H9 (cell line): ENCODE results near the gene MED12. TPM values are rescaled to one million over a fixed set of nuclear protein-coding genes. Genes with fewer than 3 reads are reported as not detected.

Experiments
- DNase-seq: peaks from one replicate; pipeline ENCODE4 v3.0.0-alpha.2; 2017
- H2AFZ ChIP-seq: one replicate; pipeline ENCODE4 v1.6.1; 2013; ENCODE audit warnings: mild to moderate bottlenecking, low read length, control low read depth, moderate library complexity
- H2AK5ac ChIP-seq: 2 replicates; pipeline ENCODE4 v1.6.1; 2013; ENCODE audit warnings: low read length, control low read depth, mixed read lengths; ENCODE audit not compliant: insufficient read length
- H2BK120ac ChIP-seq: one replicate; pipeline ENCODE4 v1.6.1; 2013; ENCODE audit warnings: low read depth, mild to moderate bottlenecking, low read length, control low read depth, inconsistent platforms; ENCODE audit not compliant: poor library complexity, severe bottlenecking
- H2BK12ac ChIP-seq: 2 replicates; pipeline ENCODE4 v1.6.1; 2013; ENCODE audit warnings: low read length, control low read depth, mixed read lengths, low read depth; ENCODE audit not compliant: insufficient read length
- H2BK15ac ChIP-seq: 2 replicates; pipeline ENCODE4 v1.6.1; 2013; ENCODE audit warnings: low read depth, low read length, control low read depth
- H2BK20ac ChIP-seq: one replicate; pipeline ENCODE4 v1.6.1; 2013; ENCODE audit warnings: low read depth, mild to moderate bottlenecking, low read length, control low read depth, inconsistent platforms; ENCODE audit not compliant: poor library complexity, severe bottlenecking
- H2BK5ac ChIP-seq: 2 replicates; pipeline ENCODE4 v1.6.1; 2013; ENCODE audit warnings: low read length, control low read depth, mixed read lengths; ENCODE audit not compliant: insufficient read length
- H3K14ac ChIP-seq: 2 replicates; pipeline ENCODE4 v1.6.1; 2013; ENCODE audit warnings: low read length, control low read depth; ENCODE audit not compliant: insufficient read depth
- H3K18ac ChIP-seq: 2 replicates; pipeline ENCODE4 v1.6.1; 2013; ENCODE audit warnings: low read depth, mild to moderate bottlenecking, mixed read lengths, low read length, control low read depth; ENCODE audit not compliant: insufficient read length
- H3K23ac ChIP-seq: 2 replicates; pipeline ENCODE4 v1.6.1; 2013; ENCODE audit warnings: low read length, control low read depth, mixed read lengths, low read depth; ENCODE audit not compliant: insufficient read length
- H3K23me2 ChIP-seq: 2 replicates; pipeline ENCODE4 v1.6.1; 2013; ENCODE audit warnings: low read depth, mild to moderate bottlenecking, mixed read lengths, low read length, control low read depth; ENCODE audit not compliant: insufficient read length, poor library complexity, severe bottlenecking
- H3K27ac ChIP-seq: 2 replicates; pipeline ENCODE4 v1.5.1; 2013; ENCODE audit warnings: low read length, control low read depth, mixed read lengths, low read depth; ENCODE audit not compliant: insufficient read length
- H3K27me3 ChIP-seq: 2 replicates; pipeline ENCODE4 v1.6.1; 2013; ENCODE audit warnings: low read length, control low read depth, inconsistent platforms; ENCODE audit not compliant: insufficient read depth
- H3K4ac ChIP-seq: 2 replicates; pipeline ENCODE4 v1.6.1; 2013; ENCODE audit warnings: low read depth, mild to moderate bottlenecking, control low read depth, inconsistent platforms, low read length, moderate library complexity
- H3K4me1 ChIP-seq: 2 replicates; pipeline ENCODE4 v1.6.1; 2013; ENCODE audit warnings: low read length, control low read depth, inconsistent platforms; ENCODE audit not compliant: insufficient read depth
- H3K4me2 ChIP-seq: 2 replicates; pipeline ENCODE4 v1.6.1; 2013; ENCODE audit warnings: low read length, control low read depth, mixed read lengths; ENCODE audit not compliant: insufficient read length, insufficient read depth
- H3K56ac ChIP-seq: 2 replicates; pipeline ENCODE4 v1.6.1; 2013; ENCODE audit warnings: low read depth, mild to moderate bottlenecking, mixed read lengths, low read length, control low read depth; ENCODE audit not compliant: insufficient read length
- H3K79me1 ChIP-seq: 2 replicates; pipeline ENCODE4 v1.6.1; 2013; ENCODE audit warnings: low read depth, mild to moderate bottlenecking, moderate library complexity, low read length, control low read depth, inconsistent platforms; ENCODE audit not compliant: insufficient read depth, poor library complexity, severe bottlenecking
- H3K79me2 ChIP-seq: 2 replicates; pipeline ENCODE4 v1.6.1; 2013; ENCODE audit warnings: low read length, control low read depth, inconsistent platforms; ENCODE audit not compliant: insufficient read depth
- H3K9ac ChIP-seq: 2 replicates; pipeline ENCODE4 v1.6.1; 2013; ENCODE audit warnings: low read length, control low read depth, mixed read lengths; ENCODE audit not compliant: insufficient read length; ENCODE audit errors: extremely low read depth
- H3K9me3 ChIP-seq: one replicate; pipeline ENCODE4 v1.6.1; 2013; ENCODE audit warnings: low read depth, low read length, inconsistent platforms; ENCODE audit not compliant: control insufficient read depth
- H3T11ph ChIP-seq: one replicate; pipeline ENCODE4 v1.6.1; 2013; ENCODE audit warnings: mild to moderate bottlenecking, low read length, control low read depth, inconsistent platforms
- H4K20me1 ChIP-seq: one replicate; pipeline ENCODE4 v1.6.1; 2013; ENCODE audit not compliant: control insufficient read depth, insufficient read length, insufficient read depth
- H4K5ac ChIP-seq: 2 replicates; pipeline ENCODE4 v1.6.1; 2013; ENCODE audit warnings: low read depth, mild to moderate bottlenecking, mixed read lengths, low read length, control low read depth; ENCODE audit not compliant: insufficient read length
- H4K8ac ChIP-seq: replicated peaks from 2 replicates; pipeline ENCODE4 v1.6.1; 2013; ENCODE audit warnings: low read length, control low read depth, mixed read lengths, low read depth; ENCODE audit not compliant: insufficient read length
- H4K91ac ChIP-seq: 2 replicates; pipeline ENCODE4 v1.6.1; 2013; ENCODE audit warnings: low read depth, mild to moderate bottlenecking, moderate library complexity, mixed read lengths, low read length, control low read depth; ENCODE audit not compliant: insufficient read length
- H3K27ac Mint-ChIP-seq, 3 experiments: 2 replicates in 2 of 3; 3 replicates in 1 of 3; pipeline ENCODE4 v1.8.0; 2020 to 2021; ENCODE audit warnings: mixed read lengths in 3 of 3, mild to moderate bottlenecking in 1 of 3, moderate library complexity in 1 of 3
- H3K27me3 Mint-ChIP-seq: 2 replicates; pipeline ENCODE4 v1.8.0; 2021; ENCODE audit warnings: low read depth, mild to moderate bottlenecking, moderate library complexity, mixed read lengths
- H3K36me3 Mint-ChIP-seq, 3 experiments: 2 replicates in 2 of 3; 3 replicates in 1 of 3; pipeline ENCODE4 v1.8.0; 2020 to 2021; ENCODE audit warnings: low read depth in 3 of 3, mixed read lengths in 3 of 3; ENCODE audit not compliant: insufficient read depth in 1 of 3
- H3K4me1 Mint-ChIP-seq, 2 experiments: 2 replicates each; pipeline ENCODE4 v1.8.0; 2020; ENCODE audit warnings: mixed read lengths in 2 of 2
- H3K4me3 Mint-ChIP-seq, 2 experiments: 2 replicates in 1 of 2; 3 replicates in 1 of 2; pipeline ENCODE4 v1.8.0; 2020 to 2021; ENCODE audit warnings: mild to moderate bottlenecking in 2 of 2, mixed read lengths in 2 of 2, moderate library complexity in 1 of 2
- H3K9me3 Mint-ChIP-seq, 2 experiments: 2 replicates in 1 of 2; 3 replicates in 1 of 2; pipeline ENCODE4 v1.8.0; 2020; ENCODE audit warnings: mild to moderate bottlenecking in 2 of 2, mixed read lengths in 2 of 2, moderate library complexity in 1 of 2
- CTCF ChIP-seq: fragments of 200-600 bp; sonication (generic); conservative IDR thresholded peaks from 3 replicates; pipeline ENCODE4 v1.8.0; 2021; ENCODE audit warnings: antibody characterized with exemption, mild to moderate bottlenecking
- WGBS: extraction: QIAGEN DNeasy Blood & Tissue Kit; methylation state at CpG from one replicate; pipeline ENCODE4 v1.1.7; 2013; ENCODE audit warnings: missing lambda C conversion rate, low lambda C conversion rate, mixed read lengths; ENCODE audit not compliant: insufficient read length; ENCODE audit errors: extremely low coverage; 5-methylcytosine and 5-hydroxymethylcytosine counted together
- total RNA-seq: library from RNA; stranded (reverse); gene quantifications from 2 replicates; pipeline ENCODE4 v1.2.1, GENCODE V29; 2021

Gene MED12
- total RNA-seq, 1 experiment from 2014 or later = 33.0 TPM

- H3K27me3 ChIP-seq = no peaks in the 10 kb centered on the region
- peaks cover 6 to 8% of the 10 kb centered on the region in 2 experiments; a peak in 1 of 4 replicates for H3K4me1 Mint-ChIP-seq
- no peak overlapping the region for H3K56ac ChIP-seq
- H2AFZ ChIP-seq = no peak overlapping the region
- no peaks in the 10 kb centered on the region for H3K79me1 ChIP-seq
- no peaks in the 10 kb centered on the region for H3K4me1 ChIP-seq
- H4K91ac ChIP-seq = no peak overlapping the region
- no peaks in the 10 kb centered on the region for H3K23me2 ChIP-seq
- no peak overlapping the region for H3K4me3 Mint-ChIP-seq
- H2BK12ac ChIP-seq = no peak overlapping the region
- H4K5ac ChIP-seq = no peak overlapping the region
- peaks cover 10% of the 10 kb centered on the region for H3K27me3 Mint-ChIP-seq
- peaks cover 43 to 70% of the 10 kb centered on the region in 2 experiments for H3K9me3 Mint-ChIP-seq
- no peak overlapping the region for H2BK5ac ChIP-seq
- H3K79me2 ChIP-seq = peaks cover 2% of the 10 kb centered on the region; the same call in 1 of the 2 replicates
- H3K14ac ChIP-seq = no peak overlapping the region
- no peak overlapping the region for H3K4ac ChIP-seq
- H3K27ac Mint-ChIP-seq = no peak overlapping the region
- no CpG with 5 or more reads among the region's 5 CpGs for WGBS
- no peaks in the 10 kb centered on the region for H4K20me1 ChIP-seq
- no peak overlapping the region for H3K4me2 ChIP-seq
- H3K27ac ChIP-seq = no peak overlapping the region
- no peak overlapping the region for H3K9ac ChIP-seq
- no peak overlapping the region for H2BK20ac ChIP-seq
- no peak overlapping the region for H3K23ac ChIP-seq
- H2AK5ac ChIP-seq = no peak overlapping the region
- H3K36me3 Mint-ChIP-seq = peaks cover 2 to 5% (median 4%) of the 10 kb centered on the region in 3 experiments; a peak in 4 of 7 replicates
- peaks cover 11% of the 10 kb centered on the region for H3K9me3 ChIP-seq
- H3K18ac ChIP-seq = no peak overlapping the region
- no peak for TF ChIP-seq CTCF
- no peak overlapping the region for H2BK120ac ChIP-seq
- no peak for DNase-seq
- H3T11ph ChIP-seq = no peak overlapping the region
- no peak overlapping the region for H4K8ac ChIP-seq
- H2BK15ac ChIP-seq = no peak overlapping the region
Observed at GRCh38 chrX:71070531-71070930, 47.9 kb upstream of the MED12 start.
